CD4-positive, alpha-beta T cell treated with Interleukin-6 for 4 hours (primary cell): ENCODE measurements around the gene SRP68.

ENCODE experiments used
- DNase-seq: peaks from one replicate; pipeline ENCODE4 v3.0.0-alpha.2; 2020; ENCODE audit warnings: mixed read lengths

The SRP68 gene

DNA sequence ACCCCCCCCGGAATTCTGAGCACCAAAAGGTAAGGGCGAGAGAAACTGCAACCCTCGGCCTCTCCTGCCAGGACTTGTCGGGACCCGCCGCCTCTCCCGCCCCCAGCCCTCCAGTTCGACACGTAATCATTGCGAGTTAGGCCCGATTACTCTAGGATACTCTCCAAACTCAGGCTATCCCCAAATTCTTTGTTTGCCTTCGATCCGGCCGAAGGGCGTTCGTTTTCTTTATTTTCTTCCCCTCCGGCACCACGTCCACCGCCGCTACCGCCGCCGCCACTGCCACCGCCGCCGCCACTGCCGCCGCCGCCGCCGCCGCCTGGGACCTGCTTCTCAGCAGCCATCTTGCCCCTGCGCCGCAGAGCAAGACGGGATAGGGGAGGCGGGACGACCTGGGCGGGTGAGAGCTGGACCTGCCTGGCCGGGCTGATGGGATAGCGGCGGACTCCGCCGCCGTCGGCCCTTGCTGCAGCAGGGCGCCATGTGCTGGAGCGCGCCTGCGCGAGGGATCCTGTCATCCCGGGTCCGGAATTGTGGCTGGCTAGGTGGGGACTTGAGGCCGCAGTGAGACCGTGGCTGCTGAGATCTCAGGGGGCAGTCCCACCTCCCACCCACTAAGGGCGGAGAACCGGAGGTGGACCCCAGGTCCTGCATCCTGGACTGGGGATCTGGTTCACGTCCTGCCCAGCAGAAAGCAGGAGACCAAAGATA lies at the start of gene SRP68:
Gene SRP68, minus strand, starts transcription at position 370 of the 711 bp plus-strand sequence. Its CDS starts 26 bp downstream, at position 344.
- peak; percentile 88 for DNase-seq

DNA sequence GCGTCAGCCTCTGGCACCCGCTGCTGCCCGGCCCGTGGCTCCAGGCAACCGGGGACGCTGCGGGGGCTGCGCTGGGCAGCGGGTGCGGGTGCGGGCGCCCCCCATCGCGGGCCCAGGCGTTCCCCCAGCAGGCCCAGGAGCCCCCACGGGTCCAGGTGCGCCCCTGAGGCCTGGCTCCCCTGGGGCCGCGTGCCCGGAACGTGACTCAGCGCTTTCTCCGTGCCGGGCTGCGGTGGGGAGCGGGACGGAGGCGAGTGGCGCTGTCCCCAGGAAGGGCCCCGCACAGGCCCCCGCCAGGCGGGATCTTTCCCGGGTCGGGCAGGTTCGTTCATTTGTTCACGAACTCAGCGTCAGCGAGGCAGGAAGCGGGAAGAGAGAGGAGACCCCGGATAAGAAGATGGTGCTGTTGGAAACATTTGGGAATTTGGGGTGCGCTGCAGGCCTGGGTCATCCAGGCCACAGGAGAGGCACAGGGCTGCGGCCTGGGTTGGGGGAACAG lies 49.7 kb upstream of the SRP68 start:
- peak; percentile 43 for DNase-seq

DNA sequence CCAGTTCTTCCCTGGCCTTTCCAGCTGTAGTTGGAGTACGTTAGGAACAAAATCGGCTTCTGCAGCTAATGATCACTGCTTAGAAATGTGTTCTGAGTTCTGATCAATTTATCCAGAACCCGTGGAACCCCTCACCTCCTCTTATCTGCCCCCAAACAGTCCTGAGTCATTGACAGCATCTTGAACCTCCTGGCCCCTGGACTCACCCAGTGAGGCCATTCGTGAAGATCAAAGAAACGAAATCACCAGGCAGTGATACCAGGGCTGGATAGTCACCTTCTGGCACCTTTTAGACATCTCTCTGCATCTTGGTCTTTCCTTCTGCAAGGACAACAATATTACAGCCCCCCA lies 48.3 kb upstream of the SRP68 start:
- DNase-seq: no peak

DNA sequence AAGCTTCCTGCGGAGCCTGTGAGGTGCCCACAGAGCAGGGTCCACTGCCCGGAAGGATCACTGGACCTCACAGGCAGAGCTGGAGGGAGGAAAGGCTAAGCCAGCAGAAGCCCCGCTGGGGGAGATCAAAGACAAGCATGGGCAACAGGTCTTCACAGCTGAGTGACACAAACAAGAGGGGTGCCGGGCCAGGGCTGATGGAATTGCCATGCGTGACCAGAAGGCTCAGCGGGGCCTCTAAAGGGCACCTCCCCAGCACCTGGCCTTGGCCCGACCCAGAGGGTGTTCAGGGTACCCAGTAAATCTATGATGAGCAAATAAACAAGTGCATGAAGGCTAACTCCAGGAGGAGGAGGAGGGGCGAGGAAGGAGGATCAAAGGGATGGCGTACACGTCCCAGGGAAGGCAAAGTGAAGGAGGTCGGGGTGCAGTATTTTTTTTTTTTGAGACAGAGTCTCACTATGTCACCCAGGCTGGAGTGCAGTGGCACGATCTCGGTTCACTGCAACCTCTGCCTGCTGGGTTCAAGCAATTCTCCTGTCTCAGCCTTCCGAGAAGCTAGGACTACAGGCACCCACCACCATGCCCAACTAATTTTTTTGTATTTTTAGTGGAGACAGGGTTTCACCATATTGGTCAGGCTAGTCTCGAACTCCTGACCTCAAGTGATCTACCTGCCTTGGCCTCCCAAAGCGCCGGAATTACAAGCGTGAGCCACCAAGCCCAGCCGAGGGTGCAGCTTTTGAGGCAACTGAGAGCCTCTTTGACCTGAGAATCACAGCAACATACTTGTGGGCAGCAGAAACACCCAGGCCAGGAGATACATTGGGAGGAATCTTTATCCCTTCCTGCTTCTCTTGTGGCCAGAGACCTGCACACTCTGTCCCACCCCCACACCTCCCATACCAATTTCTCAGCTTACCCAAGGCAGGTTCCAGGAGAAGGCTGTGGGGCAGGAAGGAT lies 47.4 kb upstream of the SRP68 start:
- no peak for DNase-seq

DNA sequence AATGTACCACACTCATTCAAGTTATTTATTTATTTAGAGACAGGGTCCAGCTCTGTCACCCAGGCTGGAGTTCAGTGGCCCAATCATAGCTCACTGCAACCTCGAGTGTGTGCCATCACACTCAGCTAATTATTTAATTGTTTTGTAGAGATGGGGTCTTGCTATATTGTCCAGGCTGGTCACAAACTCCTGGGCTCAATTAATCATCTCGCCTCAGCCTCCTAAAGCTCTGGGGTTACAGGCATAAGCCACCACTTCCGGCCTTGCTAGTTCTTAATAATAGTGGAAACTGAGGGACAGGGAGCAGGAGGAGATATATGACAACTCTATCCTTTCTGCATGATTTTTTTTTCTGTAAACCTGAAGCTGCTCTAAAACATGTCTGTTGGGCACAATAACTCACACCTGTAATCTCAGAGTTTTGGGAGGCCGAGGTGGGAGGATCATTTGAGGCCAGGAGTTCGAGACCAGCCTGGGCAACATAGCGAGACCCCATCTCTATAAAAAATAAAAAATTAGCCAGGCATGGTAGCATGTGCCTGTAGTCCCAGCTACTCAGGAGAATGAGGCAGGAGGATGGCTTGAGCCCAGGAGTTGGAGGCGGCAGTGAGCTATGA lies 42.9 kb upstream of the SRP68 start:
- DNase-seq: no peak

DNA sequence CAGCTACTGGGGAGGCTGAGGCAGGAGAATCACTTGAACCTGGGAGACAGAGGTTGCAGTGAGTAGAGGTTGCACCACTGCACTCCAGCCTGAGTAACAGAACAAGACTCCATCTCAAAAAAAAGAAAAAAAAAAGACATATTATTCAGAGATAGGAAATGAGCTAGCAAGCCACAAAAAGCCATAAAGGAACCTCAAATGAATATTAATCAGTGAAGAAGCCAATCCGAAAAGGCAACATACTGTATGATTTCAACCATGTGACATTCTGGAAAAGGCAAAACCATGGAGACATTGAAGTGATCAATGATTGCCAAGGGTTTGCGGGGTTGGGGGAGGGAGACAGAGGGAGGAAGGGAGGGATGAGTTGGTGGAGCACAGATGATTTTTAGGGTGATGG lies 39.6 kb upstream of the SRP68 start:
- no peak for DNase-seq

DNA sequence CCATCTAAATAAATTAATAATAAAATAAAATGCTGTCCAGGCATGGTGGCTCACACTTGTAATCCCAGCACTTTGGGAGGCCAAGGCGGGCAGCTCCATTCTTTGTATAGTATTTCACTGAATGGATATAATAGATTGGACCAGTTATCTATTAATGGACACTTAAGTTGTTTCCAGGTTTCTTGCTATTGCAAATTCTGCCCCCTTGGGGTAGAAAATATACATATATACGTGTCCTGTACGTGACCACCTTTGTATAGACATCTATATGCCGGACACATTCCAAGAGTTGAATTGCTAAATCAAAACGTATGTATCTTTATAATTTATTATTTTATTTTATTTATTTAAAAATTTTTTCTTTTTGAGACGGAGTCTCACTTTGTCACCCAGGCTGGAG lies 35.2 kb upstream of the SRP68 start:
- no peak for DNase-seq

DNA sequence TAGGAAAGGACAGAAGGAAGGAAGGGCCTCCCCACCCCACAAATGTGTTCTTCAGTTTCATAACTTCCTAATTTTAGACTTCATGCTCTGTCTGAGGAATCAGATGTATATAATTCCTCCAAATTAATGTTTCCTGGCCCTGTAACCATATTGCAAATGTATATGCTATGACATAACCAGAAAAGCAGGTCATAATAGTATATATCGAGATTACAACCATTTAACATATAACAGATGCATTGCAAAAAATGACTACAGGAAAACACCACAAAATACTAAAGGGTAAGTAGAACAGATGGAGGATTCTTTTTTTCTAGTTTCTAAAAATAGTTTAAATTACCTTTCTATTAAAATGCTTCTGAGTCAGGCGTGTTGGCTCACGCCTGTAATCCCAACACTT lies 34.4 kb upstream of the SRP68 start:
- no peak for DNase-seq

DNA sequence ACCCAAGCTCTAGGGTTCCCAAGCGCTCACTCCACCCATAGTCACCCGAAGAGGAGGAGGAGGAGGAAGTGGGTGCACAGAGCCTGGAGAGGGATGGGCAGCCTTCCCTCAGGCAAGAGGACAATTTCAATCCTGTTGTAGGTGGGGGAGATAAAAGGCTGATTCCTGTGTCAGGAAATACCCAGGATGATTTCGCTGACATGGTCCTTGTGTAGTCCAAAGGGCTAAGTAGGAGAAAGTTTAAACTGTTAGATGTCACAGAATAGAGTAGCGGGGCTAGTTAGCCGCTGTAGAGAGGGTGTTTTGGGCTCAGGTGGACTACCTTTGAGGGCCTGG lies 32.5 kb upstream of the SRP68 start:
- DNase-seq: no peak

DNA sequence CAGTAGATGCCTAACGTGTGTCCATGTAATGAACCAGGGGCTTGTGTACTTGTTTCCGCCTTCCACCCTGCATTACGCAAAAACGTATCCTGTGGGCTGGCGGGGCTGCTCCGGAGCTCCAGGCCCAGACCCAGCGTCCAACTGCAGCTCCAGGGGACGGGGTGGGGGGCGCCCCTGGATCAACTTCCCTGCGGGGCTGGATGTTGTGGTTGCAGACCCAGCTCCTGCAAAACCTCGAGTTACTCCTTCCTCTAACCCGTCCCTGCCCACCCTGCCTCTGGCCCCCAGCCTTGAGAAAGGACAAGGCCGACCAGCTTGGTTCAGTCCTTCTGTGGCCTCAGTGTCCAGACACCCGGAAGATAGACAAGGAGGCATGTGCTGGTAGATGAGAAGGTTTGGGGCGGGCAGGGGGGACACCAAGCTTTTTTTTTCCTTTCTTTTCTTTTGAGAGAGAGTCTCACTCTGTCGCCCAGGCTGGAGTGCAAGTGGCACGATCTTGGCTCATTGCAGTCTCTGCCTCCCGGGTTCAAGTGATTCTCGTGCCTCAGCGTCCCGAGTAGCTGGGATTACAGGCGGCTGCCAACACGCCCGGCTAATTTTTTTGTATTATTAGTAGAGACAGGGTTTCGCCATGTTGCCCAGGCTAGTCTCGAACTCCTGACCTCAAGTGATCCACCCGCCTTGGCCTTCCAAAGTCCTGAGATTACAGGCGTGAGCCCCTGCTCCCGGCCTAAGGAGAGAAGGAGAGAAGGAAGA lies 32.0 kb upstream of the SRP68 start:
- DNase-seq: no peak

DNA sequence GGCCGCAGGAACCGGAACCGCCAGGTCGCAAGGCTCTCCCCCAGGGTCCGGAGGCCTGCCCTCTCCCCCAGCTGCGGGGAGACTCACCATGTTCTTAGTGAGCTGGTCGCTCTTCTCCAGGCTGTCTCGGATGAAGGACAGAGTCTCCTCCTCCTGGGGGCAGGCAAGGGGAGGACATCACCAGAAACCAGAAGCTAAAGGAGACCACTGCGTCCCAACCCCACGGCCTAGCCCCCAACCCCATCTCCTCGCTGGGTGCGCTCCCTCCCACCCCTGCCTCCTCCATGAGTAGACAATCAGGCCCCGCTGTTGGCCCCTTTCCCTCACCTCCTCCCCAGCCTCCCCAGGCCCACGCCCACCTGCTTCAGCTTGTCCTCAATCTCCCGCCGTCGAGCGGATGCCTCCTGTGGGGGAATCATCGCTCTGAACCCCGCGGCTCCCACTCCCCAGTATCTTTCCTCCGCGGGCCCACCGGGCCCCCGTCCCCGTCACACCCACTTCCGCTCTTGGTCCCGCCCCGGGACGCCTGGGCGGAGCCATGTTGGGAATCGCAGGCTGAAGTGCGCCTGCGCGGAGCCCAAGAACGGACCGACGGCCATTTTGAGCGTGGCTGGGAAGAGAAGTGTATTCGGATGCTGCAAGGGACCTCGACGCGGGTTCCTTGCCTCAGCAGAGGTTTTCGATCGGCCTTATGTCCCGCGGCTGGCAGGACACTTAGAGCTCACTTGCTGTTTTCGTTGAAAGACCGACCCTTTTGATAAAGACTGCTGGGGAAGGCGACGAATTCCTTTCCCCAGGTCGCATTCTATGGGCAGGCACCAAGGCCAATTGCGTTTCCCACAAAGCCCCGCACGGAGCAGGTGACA lies 31.2 kb upstream of the SRP68 start, which contains the start of gene EXOC7:
Gene EXOC7, minus strand, starts transcription at position 514 of the 866 bp plus-strand sequence. Its CDS starts 95 bp downstream, at position 419.
- peak; percentile 94 for DNase-seq

DNA sequence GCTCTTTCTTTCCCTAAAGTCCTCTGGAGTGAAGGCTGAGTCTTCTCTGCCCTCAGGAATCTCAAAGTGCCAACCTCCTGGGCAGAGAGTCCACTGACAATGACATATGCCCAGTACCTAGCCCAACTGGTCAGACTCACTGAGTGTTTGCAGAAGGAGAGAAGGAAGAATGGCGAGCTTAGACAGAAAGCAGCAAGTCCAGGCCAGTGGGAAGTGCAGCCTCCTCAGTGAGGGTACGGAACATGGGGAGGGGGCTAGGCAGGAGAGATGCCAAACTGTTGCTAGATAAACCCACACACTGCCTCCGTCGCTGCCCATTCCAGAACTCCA lies 30.6 kb upstream of the SRP68 start:
- no peak for DNase-seq

DNA sequence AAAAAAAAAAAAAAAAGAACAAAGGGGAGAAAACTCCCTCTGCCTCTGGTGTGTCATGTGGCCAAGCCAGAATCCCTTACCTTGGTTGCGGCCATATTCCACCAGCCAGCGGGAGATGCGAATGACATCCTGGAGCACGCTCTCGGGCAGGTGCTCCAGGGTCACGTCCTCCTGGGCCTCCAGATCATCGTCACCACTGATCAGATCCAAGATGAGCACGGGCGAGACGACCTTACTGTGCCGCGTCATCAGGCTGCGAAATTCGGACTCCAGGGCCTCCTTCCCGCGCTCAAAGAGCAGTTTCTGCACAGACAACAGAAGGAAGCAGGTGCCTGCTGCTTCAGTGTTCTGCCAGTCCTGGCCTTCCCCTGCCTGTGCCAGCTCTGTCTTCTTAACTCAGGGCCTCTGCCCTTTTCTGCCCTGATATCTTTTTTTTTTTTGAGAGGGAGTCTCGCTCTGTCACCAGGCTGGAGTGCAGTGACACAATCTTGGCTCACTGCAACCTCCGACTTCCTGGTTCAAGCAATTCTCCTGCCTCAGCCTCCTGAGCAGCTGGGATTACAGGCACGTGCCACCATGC lies 25.5 kb upstream of the SRP68 start:
- DNase-seq: no peak

DNA sequence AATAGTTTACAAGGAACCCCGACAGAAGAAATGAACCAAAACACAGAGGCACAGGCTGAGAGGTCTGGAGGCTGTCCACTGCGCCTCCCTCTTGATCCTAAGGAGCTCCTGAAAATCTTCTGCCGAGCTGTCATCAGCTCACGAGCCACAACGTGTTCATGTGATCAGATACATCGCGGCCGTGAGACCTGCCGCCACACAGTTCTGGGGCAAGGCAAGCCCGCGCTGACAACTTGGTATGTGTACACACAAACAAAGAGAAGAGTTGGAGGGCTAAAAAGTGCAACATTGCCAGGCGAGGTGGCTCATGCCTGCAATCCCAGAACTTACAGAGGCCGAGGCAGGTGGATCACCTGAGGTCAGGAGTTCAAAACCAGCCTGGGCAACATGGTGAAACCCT lies 23.6 kb upstream of the SRP68 start:
- no peak for DNase-seq

DNA sequence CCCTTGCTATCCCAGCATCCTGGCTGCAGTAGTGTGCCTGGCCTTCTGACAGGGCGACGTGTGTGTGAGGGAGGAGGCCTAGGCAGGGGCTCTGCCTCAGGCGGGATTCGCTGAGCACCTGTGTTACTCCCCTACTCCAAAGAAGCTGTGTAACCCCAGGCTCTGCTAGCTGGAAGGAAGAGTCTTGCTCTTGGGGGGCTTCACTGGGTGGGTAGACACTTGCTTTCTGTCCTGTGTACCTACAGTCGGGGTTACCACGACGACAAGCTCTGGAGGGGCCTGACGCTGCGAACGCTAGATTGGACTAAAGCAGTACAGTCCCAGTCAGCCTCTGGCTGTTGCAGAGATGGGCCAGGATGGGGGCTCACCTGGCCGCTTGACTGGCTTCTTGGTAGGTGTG lies 21.7 kb upstream of the SRP68 start:
- no peak for DNase-seq

DNA sequence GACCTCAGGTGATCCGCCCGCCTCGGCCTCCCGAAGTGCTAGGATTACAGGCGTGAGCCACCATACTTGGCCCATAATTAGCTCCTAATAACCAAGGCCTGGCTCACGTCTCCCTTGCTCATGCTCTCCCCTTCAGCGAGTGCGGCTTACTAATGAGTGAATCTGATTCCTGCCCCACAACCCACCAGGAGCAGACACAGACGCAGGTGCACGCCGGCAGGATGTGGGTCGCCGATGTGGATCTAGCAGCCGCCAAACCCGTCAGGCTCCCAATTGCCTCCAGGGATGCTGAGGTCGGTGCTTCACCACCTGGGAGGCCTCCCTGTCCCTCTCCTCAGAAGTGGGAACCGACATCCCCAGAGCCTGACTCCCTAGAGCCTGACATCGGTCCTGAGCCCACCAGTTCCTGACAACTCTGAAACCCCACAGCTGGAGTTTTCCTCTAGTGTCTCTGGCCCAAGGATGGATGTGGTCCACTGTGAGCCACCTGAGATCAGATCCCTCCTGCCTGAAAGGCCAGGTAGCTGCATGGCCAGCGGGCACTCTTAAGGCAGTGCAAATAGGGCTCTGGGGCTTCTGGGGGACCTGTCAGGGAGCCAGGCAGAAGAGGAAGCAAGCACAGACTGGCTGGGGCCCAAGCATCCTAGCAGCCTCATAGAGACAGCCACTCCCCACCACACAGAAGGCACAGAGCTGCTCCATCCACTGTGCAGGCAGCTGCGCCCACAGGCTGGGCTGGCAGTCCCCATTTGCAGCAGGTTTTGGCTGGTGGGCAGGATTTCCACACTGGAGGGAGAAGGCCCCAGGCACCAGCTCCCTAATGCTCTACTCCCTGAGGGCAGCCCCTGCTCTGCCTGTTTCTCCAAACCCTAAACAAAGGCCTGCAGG lies 20.5 kb upstream of the SRP68 start:
- DNase-seq: no peak

DNA sequence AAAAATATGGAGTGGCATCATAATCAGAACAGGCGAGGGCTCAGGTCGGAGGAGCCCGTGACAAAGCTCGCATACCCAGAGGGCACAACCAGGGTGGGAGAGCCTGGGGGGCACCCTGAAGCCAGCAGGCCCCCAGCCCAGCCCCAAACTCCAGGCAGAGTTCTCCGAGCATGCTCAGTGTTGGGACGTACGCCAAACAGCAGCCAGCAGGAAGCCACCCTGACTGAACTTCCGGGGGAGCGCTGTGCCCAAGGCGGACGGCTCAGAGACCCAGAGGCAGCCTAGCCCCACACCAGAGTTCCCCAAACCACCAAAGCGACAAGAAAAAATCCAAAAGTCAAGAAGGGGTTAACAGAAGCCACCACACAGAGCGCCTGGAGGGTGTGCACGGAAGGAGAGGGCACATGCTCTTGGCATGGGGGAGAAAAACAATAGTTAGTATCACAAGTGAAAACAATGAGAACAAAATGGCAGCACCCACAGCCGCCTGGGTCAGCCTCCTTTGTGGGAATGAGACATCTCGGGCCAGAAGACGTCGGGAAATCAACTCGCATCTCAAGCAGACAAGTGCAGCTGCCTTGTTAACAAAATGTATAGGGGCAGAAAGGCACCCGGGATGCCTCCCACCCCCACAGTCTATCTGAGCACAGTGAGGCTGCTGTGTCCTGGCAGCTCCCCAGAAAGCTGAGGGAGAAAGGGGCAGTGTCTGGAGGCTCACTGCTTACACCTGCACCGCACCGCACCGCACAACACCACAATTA lies 19.4 kb upstream of the SRP68 start:
- DNase-seq: peak; percentile 46

DNA sequence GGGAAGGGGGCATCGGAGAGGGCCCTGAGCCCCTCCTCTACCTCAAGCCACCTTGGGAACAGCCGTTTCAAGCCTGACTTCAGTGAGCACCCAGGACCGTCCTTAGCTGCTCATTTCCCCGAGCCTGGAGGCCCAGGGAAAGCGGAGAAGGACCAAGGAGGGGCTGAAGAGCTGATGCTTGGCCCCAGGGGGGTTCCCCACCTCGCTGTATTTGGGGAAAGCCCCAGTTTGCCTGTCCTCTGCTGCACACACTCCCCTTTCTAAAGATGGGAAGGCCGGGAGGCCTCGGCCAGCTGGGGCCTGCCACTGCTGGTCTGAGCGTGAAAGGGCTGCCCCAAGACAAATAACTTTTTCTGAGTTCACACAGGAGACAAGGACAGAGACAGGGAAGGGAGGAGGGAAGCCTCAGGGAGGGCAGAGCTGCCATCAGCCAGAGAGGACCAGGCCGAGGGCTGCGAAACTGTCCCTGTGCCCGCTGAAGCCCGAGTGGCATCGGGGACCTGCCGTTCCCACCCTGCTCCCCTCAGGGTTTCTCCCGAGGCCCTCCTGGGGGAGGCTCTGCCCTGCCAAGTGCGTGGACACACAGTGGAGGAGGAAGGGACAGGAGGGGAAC lies 18.3 kb upstream of the SRP68 start:
- DNase-seq: no peak
